B cell (primary cell): ENCODE measurements around the gene TMEM37. TPM values are rescaled to one million over a fixed set of nuclear protein-coding genes. Genes with fewer than 3 reads are reported as not detected.

Source experiments
- ATAC-seq: fragments of 200-7000 bp; cut with Tn5 transposase; one replicate; pipeline ENCODE4 v1.10.0; 2021; ENCODE audit warnings: low read depth, mild to moderate bottlenecking, moderate number of reproducible peaks, moderate library complexity
- CTCF ChIA-PET: fragments of 350-600 bp; sonication (Branson Sonifier 250); formaldehyde crosslinking; loops from one replicate; lab custom pipeline; 2021; ENCODE audit warnings: antibody characterized with exemption, inconsistent platforms; lab: Charles Lee
- POLR2A ChIA-PET: fragments of 350-600 bp; sonication (Branson Sonifier 250); formaldehyde crosslinking; loops from one replicate; lab custom pipeline; 2021; ENCODE audit warnings: antibody characterized with exemption; lab: Charles Lee
- DNase-seq: peaks from one replicate; pipeline ENCODE4 v3.0.0; 2013
- H2AFZ ChIP-seq: 2 replicates; pipeline ENCODE4 v1.6.1; 2012; ENCODE audit warnings: mild to moderate bottlenecking, low read depth, low read length; ENCODE audit not compliant: insufficient read depth, poor library complexity, severe bottlenecking
- H3K27ac ChIP-seq, 2 donors: 1 replicate in 1 of 2; 2 replicates in 1 of 2; pipeline ENCODE4 v1.5.1; 2012 to 2013; ENCODE audit warnings: low read length in 2 of 2, mild to moderate bottlenecking in 2 of 2, moderate library complexity in 1 of 2
- H3K27me3 ChIP-seq, 4 experiments: fragments of 200-600 bp in 1 of 4; sonication (generic) in 1 of 4; replicated peaks in 1 of 4; 1 replicate in 2 of 4; 2 replicates in 2 of 4; pipeline versions ENCODE4 v1.6.1 to v1.7.0; 2013 to 2016; ENCODE audit warnings: low read length in 3 of 4, mild to moderate bottlenecking in 2 of 4, mixed read lengths in 1 of 4, moderate library complexity in 1 of 4; ENCODE audit not compliant: insufficient read depth in 4 of 4, control insufficient read depth in 3 of 4; ENCODE audit errors: control extremely low read depth in 1 of 4
- H3K36me3 ChIP-seq, 2 experiments: replicated peaks in 1 of 2; 1 replicate in 1 of 2; 2 replicates in 1 of 2; pipeline versions ENCODE4 v1.6.1 to v1.7.1; 2013; ENCODE audit warnings: low read length in 1 of 2; ENCODE audit not compliant: insufficient read depth in 2 of 2, control insufficient read depth in 1 of 2; ENCODE audit errors: control extremely low read depth in 1 of 2, extremely low read depth in 1 of 2
- H3K4me1 ChIP-seq, 2 donors: fragments of 200-600 bp in 1 of 2; sonication (generic) in 1 of 2; 1 replicate in 1 of 2; 2 replicates in 1 of 2; pipeline versions ENCODE4 v1.5.1 to v1.6.1; 2013 to 2017; ENCODE audit warnings: low read length in 2 of 2; ENCODE audit not compliant: control insufficient read depth in 2 of 2, insufficient read depth in 2 of 2
- H3K4me2 ChIP-seq: replicated peaks from 2 replicates; pipeline ENCODE3; 2012; ENCODE audit warnings: mild to moderate bottlenecking, low read depth, low read length; ENCODE audit not compliant: poor library complexity, severe bottlenecking
- H3K4me3 ChIP-seq, 5 experiments: fragments of 200-600 bp in 1 of 5; sonication (generic) in 1 of 5; 1 replicate in 3 of 5; 2 replicates in 2 of 5; pipeline versions ENCODE4 v1.5.1 to v1.7.0; 2011 to 2016; ENCODE audit warnings: low read length in 4 of 5, mild to moderate bottlenecking in 4 of 5, low read depth in 2 of 5, control low read depth in 1 of 5, moderate library complexity in 1 of 5; ENCODE audit not compliant: insufficient read depth in 1 of 5; ENCODE audit errors: control extremely low read depth in 1 of 5, extremely low read depth in 1 of 5
- H3K79me2 ChIP-seq: fragments of 200-600 bp; sonication (generic); one replicate; pipeline ENCODE4 v1.6.0; 2016; ENCODE audit warnings: low read length; ENCODE audit not compliant: control insufficient read depth, insufficient read depth
- H3K9ac ChIP-seq: fragments of 200-600 bp; sonication (generic); 2 replicates; pipeline ENCODE4 v1.6.1; 2017; ENCODE audit warnings: mild to moderate bottlenecking, low read length, moderate library complexity
- H3K9me3 ChIP-seq, 3 donors: one replicate each; pipeline versions ENCODE4 v1.6.1 to v1.7.1; 2013; ENCODE audit warnings: low read length in 2 of 3; ENCODE audit not compliant: control insufficient read depth in 2 of 3, insufficient read depth in 1 of 3; ENCODE audit errors: control extremely low read depth in 1 of 3
- H4K20me1 ChIP-seq: 2 replicates; pipeline ENCODE4 v1.6.0; 2012; ENCODE audit warnings: mild to moderate bottlenecking, low read length; ENCODE audit not compliant: insufficient read depth, control insufficient read depth, poor library complexity, severe bottlenecking
- H3K27ac Mint-ChIP-seq: one replicate; pipeline ENCODE4 v1.8.0; 2021; ENCODE audit warnings: mixed read lengths
- H3K27me3 Mint-ChIP-seq: one replicate; pipeline ENCODE4 v1.8.0; 2021; ENCODE audit warnings: mixed read lengths
- H3K4me1 Mint-ChIP-seq: one replicate; pipeline ENCODE4 v1.8.0; 2021; ENCODE audit warnings: mixed read lengths
- H3K4me3 Mint-ChIP-seq: one replicate; pipeline ENCODE4 v1.8.0; 2021; ENCODE audit warnings: mixed read lengths
- H3K9me3 Mint-ChIP-seq: one replicate; pipeline ENCODE4 v1.8.0; 2022; ENCODE audit warnings: mixed read lengths; ENCODE audit not compliant: insufficient read depth
- EZH2 ChIP-seq: IDR thresholded peaks from 2 replicates; pipeline ENCODE4 v1.6.1; 2012; ENCODE audit warnings: borderline replicate concordance, low read depth, mild to moderate bottlenecking, moderate library complexity, low read length; ENCODE audit not compliant: insufficient read depth, poor library complexity, severe bottlenecking
- WGBS: methylation state at CpG from one replicate; pipeline ENCODE4 v1.1.5; 2013; ENCODE audit warnings: missing lambda C conversion rate; ENCODE audit not compliant: insufficient coverage; 5-methylcytosine and 5-hydroxymethylcytosine counted together
- intact Hi-C: fragments of 100-400 bp; cut with micrococcal nuclease; formaldehyde crosslinking; loops from one replicate; pipeline ENCODE4 v1.10.0; 2022
- polyA plus RNA-seq: library from polyadenylated mRNA; depleted of rRNA; stranded (reverse); fragments of >200 nt; gene quantifications from 2 replicates; pipeline ENCODE4 v1.2.3, GENCODE V29; 2012
- total RNA-seq, 2 donors: library from RNA; stranded (reverse); fragments of 120-200 nt in 1 of 2; gene quantifications; 1 replicate in 1 of 2; 2 replicates in 1 of 2; pipeline versions ENCODE4 v1.2.3 to v1.2.4, GENCODE V29; 2013 to 2022
- TF ChIP-seq, protein P1 (sequence below): fragments of 200-600 bp; IDR thresholded peaks from one replicate; pipeline ENCODE4 v1.8.0; 2022; ENCODE audit warnings: antibody characterized with exemption, mild to moderate bottlenecking

TMEM37 gene
- total and polyA plus RNA-seq, 2 donors (not counting 1 experiment from before 2014, with no cell fraction given), result not detected

DNA sequence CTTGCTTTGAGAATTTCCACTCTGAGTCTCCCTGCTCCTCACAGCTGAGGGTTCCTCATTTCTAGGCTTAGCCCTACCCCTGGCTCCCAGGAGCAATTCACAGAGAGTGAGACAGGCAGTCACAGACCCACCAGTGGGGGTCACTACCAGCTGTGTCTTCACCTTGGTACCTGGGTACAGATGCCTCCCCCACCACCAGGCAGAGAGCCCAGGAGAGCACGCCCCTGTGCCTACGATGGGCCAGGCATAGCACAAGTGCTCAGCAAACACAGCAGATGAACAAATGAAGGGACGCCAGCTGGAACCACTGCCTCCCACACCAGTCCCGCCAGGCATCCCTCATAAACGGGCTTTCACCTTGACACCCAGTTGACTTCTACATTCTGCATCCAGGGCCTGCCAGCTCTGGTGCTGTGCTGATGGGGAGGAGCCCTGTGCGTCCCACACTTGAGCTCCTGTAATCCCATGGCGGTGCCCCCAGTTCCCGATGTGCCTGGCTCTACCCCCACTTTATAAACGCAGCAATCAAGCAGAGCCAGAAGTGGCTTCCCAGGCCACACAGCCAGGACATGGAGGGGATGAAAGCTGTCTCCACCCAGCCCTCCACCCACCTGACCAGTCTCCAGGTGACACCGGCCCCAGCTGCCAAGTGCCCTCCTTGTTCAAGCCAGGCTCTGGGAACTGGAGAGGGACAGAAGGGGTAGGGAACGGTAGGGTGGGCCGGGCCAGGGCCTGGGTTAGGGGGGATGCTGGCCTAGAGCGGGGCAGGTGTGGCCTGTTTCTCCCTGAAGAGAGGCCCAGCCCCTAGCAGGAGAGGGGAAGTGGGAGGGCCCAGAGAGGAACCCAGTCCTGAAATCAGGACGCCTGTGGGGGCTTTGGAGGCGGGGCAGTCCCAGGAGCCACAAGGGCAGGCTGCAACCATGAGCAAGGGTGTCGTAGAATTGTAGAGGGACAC, 50.1 kb downstream of the TMEM37 start:
- H3K9me3 Mint-ChIP-seq, result no peaks in the 10 kb centered on the region
- CTCF ChIA-PET, result interaction anchor here (1.0 kb wide), 1 partner anchor 10 kb away, joined by 3 read pairs; no protein-coding TSS in a partner anchor
- intact Hi-C loops, result no loop called here

More for the DNA sequence above, 50.1 kb downstream of the TMEM37 start:
- 80% methylated on average over 14 of the region's 16 CpGs for WGBS
- H3K4me1 Mint-ChIP-seq, result no peaks in the 10 kb centered on the region
- H3K4me2 ChIP-seq, result no peak overlapping the region
- TF ChIP-seq, protein P1, sequence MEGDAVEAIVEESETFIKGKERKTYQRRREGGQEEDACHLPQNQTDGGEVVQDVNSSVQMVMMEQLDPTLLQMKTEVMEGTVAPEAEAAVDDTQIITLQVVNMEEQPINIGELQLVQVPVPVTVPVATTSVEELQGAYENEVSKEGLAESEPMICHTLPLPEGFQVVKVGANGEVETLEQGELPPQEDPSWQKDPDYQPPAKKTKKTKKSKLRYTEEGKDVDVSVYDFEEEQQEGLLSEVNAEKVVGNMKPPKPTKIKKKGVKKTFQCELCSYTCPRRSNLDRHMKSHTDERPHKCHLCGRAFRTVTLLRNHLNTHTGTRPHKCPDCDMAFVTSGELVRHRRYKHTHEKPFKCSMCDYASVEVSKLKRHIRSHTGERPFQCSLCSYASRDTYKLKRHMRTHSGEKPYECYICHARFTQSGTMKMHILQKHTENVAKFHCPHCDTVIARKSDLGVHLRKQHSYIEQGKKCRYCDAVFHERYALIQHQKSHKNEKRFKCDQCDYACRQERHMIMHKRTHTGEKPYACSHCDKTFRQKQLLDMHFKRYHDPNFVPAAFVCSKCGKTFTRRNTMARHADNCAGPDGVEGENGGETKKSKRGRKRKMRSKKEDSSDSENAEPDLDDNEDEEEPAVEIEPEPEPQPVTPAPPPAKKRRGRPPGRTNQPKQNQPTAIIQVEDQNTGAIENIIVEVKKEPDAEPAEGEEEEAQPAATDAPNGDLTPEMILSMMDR, result no peak
- no peak for TF ChIP-seq EZH2
- no peak overlapping the region for H3K27ac ChIP-seq
- no peaks in the 10 kb centered on the region for H3K9me3 ChIP-seq
- H3K9ac ChIP-seq, result no peak overlapping the region
- H4K20me1 ChIP-seq, result no peaks in the 10 kb centered on the region
- peaks cover 18% of the 10 kb centered on the region for H3K27me3 Mint-ChIP-seq
- DNase-seq (no peak), ATAC-seq (no peak)
- peak overlapping the region; percentile 8 for H3K27ac Mint-ChIP-seq
- H3K36me3 ChIP-seq, result no peaks in the 10 kb centered on the region
- peaks cover 0 to 6% (median 0%) of the 10 kb centered on the region in 4 experiments for H3K27me3 ChIP-seq
- H3K4me1 ChIP-seq, result no peaks in the 10 kb centered on the region
- no peaks in the 10 kb centered on the region for H3K79me2 ChIP-seq
- no peak overlapping the region for H2AFZ ChIP-seq
- H3K4me3 Mint-ChIP-seq, result no peak overlapping the region
- no peak overlapping the region for H3K4me3 ChIP-seq
- POLR2A ChIA-PET, result interaction anchor here (0.6 kb wide), 1 partner anchor 648 kb away, joined by 3 read pairs; no protein-coding TSS in a partner anchor
